Measurements from ENCODE around the gene TST. TPM values are rescaled to one million over a fixed set of nuclear protein-coding genes. Genes with fewer than 3 reads are reported as not detected.

Gene TST
- total and polyA plus RNA-seq, 9 of the 15 experiments (the other 6 are each of a cell fraction or from before 2014, with no cell fraction given): 1.4 to 26.9 (median 12.4) TPM

DNA sequence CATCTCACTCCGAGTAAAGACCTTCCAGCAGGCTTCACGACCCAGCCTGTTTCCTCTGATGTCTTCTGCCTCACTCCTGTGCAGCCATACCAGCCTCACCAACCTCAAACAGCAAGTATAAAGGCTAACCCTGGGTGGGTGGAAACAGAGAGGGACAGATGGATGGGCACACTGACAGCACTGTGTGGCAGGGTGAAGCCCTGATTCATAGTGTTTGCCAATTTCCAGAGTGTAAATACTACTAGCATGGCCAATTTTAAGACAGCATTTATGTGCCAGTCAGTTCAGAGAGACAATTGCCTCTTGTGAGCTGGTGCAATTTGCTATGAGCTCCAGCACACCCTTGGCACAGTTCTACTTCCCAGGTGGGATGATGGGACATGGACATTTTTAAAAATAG is 21.5 kb downstream of the TST start (continued):
- TF ChIP-seq, protein P1, sequence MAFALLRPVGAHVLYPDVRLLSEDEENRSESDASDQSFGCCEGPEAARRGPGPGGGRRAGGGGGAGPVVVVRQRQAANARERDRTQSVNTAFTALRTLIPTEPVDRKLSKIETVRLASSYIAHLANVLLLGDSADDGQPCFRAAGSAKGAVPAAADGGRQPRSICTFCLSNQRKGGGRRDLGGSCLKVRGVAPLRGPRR (CRISPR knock-in tag; IDR thresholded peaks at IDR 0.05): no peak
- TF ChIP-seq PML (IDR thresholded peaks at IDR 0.05; ENCODE audit: low read length) (no peak), HEY1 (CRISPR knock-in tag; IDR thresholded peaks at IDR 0.05; ENCODE audit: borderline replicate concordance) (no peak), STAG1 (CRISPR knock-in tag; IDR thresholded peaks at IDR 0.05; ENCODE audit: borderline replicate concordance) (no peak), SIX5 (IDR thresholded peaks at IDR 0.05; ENCODE audit: borderline replicate concordance in 1 of 2, insufficient read depth in 1 of 2, low read depth in 1 of 2, low read length in 2 of 2) (no peak), CAMTA2 (CRISPR knock-in tag; conservative IDR thresholded peaks at IDR 0.05) (no peak)
- TF ChIP-seq, protein P2, sequence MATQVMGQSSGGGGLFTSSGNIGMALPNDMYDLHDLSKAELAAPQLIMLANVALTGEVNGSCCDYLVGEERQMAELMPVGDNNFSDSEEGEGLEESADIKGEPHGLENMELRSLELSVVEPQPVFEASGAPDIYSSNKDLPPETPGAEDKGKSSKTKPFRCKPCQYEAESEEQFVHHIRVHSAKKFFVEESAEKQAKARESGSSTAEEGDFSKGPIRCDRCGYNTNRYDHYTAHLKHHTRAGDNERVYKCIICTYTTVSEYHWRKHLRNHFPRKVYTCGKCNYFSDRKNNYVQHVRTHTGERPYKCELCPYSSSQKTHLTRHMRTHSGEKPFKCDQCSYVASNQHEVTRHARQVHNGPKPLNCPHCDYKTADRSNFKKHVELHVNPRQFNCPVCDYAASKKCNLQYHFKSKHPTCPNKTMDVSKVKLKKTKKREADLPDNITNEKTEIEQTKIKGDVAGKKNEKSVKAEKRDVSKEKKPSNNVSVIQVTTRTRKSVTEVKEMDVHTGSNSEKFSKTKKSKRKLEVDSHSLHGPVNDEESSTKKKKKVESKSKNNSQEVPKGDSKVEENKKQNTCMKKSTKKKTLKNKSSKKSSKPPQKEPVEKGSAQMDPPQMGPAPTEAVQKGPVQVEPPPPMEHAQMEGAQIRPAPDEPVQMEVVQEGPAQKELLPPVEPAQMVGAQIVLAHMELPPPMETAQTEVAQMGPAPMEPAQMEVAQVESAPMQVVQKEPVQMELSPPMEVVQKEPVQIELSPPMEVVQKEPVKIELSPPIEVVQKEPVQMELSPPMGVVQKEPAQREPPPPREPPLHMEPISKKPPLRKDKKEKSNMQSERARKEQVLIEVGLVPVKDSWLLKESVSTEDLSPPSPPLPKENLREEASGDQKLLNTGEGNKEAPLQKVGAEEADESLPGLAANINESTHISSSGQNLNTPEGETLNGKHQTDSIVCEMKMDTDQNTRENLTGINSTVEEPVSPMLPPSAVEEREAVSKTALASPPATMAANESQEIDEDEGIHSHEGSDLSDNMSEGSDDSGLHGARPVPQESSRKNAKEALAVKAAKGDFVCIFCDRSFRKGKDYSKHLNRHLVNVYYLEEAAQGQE (IDR thresholded peaks at IDR 0.05; ENCODE audit: borderline replicate concordance): no peak
- TF ChIP-seq, protein P2 (CRISPR knock-in tag; IDR thresholded peaks at IDR 0.05; ENCODE audit: low read depth): no peak

Measured in K562 (cell line).